GM21528 (cell line): ENCODE measurements around the gene CXorf66.
"Not testable (repeated sequence)": the region's sequence is repeated elsewhere in the genome, so short reads cannot be mapped to it uniquely, and the experiment has no call there.

Experiments
- ATAC-seq: cut with Tn5 transposase; IDR thresholded peaks from one replicate; pipeline ENCODE4 v1.9.1; 2021; ENCODE audit warnings: mild to moderate bottlenecking, moderate library complexity; ENCODE audit not compliant: unreplicated experiment, low FRiP score

The CXorf66 gene

GRCh38 chrX:139930401-139930800 lies 34.9 kb downstream of the CXorf66 start:
- no peak for ATAC-seq

- ATAC-seq: no peak
Measured at GRCh38 chrX:139929876-139930275, 35.4 kb downstream of the CXorf66 start.

- no peak for ATAC-seq
Measured at GRCh38 chrX:139924696-139925095, 40.6 kb downstream of the CXorf66 start.

- ATAC-seq: no peak
Measured at GRCh38 chrX:139924069-139924695, 41.1 kb downstream of the CXorf66 start.

- ATAC-seq: not testable (repeated sequence)
Measured at GRCh38 chrX:139921142-139921541, 44.2 kb downstream of the CXorf66 start.

- no peak for ATAC-seq
Measured at GRCh38 chrX:139920316-139920715, 45.0 kb downstream of the CXorf66 start.

GRCh38 chrX:139914421-139914820 lies 50.9 kb downstream of the CXorf66 start:
- ATAC-seq: no peak

- ATAC-seq: peak; percentile 66
Measured at GRCh38 chrX:139909712-139910111, 55.6 kb downstream of the CXorf66 start.

- no peak for ATAC-seq
Measured at GRCh38 chrX:139907078-139907477, 58.2 kb downstream of the CXorf66 start.

GRCh38 chrX:139905743-139906142 lies 59.6 kb downstream of the CXorf66 start:
- no peak for ATAC-seq
